ENCODE results near the gene IFNK. TPM values are rescaled to one million over a fixed set of nuclear protein-coding genes. Genes with fewer than 3 reads are reported as not detected.

The IFNK gene
- total RNA-seq, 1 experiment from 2014 or later, result not detected

DNA sequence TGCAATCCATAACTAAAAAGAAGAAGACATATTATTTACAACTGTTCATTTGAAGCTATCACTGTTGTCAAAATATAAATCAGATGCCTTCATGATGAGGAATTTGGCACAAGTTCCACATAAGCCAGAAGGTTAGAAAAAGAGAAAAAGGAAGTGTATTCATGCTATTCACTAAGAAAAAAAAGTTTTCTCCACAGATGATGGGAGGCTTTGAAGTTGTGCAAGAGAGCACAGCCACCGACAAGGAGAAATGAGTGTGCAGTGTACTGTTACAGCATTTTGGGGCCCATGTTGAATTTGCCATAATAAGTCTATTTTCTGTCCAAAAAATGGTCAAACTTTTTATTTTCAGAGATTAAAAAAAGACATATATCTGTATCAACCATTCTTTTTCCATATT lies 32.9 kb upstream of the IFNK start:
- BruUV-seq (replicated peaks), result no TSS peak
- Histone ChIP-seq H3K36me3 (ENCODE audit: control insufficient read depth in 1 of 2, insufficient read depth in 2 of 2, low read length in 2 of 2) (no peaks in the 10 kb centered on the region), H3K9me2 (ENCODE audit: insufficient read depth) (no peaks in the 10 kb centered on the region), H2AFZ (ENCODE audit: low read depth, low read length, poor library complexity, severe bottlenecking) (no peak overlapping the region), H3K9me3 (ENCODE audit: control insufficient read depth in 1 of 2, insufficient read depth in 1 of 2, low read depth in 1 of 2, low read length in 2 of 2) (no peaks in the 10 kb centered on the region), H3K79me2 (ENCODE audit: insufficient read depth, low read length) (no peaks in the 10 kb centered on the region), H3K27ac (ENCODE audit: low read depth, low read length) (no peak overlapping the region), H3K9ac (ENCODE audit: low read length) (no peak overlapping the region), H3K27me3 (ENCODE audit: insufficient read depth, low read length) (no peaks in the 10 kb centered on the region), H4K20me1 (ENCODE audit: insufficient read depth) (no peaks in the 10 kb centered on the region), H3K4me3 (replicated peaks in 1 of 2; ENCODE audit: low read depth in 1 of 2, low read length in 2 of 2) (no peak overlapping the region), H3K4me1 (ENCODE audit: control insufficient read depth in 1 of 2, insufficient read depth in 2 of 2, low read length in 2 of 2) (no peaks in the 10 kb centered on the region), H3K4me2 (ENCODE audit: low read length) (no peak overlapping the region)
- CTCF ChIA-PET, result no interaction called here
- intact Hi-C loops (cut with micrococcal nuclease), result no loop called here
- DNase-seq (ENCODE audit: low read depth, low spot score) (no peak), ATAC-seq (no peak)
- POLR2A ChIA-PET, result no interaction called here
- TF ChIP-seq POLR2AphosphoS5 (IDR thresholded peaks at IDR 0.05; ENCODE audit: low read depth, low read length) (no peak), YY1 (IDR thresholded peaks at IDR 0.05; ENCODE audit: extremely low read depth, insufficient replicate concordance, low read depth, low read length) (no peak), ZFX (IDR thresholded peaks at IDR 0.05) (no peak), SP1 (IDR thresholded peaks at IDR 0.05; ENCODE audit: low read depth) (no peak), POLR2A (IDR thresholded peaks at IDR 0.05; ENCODE audit: borderline replicate concordance, extremely low read depth, insufficient read depth, insufficient read length) (no peak)
- TF ChIP-seq, protein P1, sequence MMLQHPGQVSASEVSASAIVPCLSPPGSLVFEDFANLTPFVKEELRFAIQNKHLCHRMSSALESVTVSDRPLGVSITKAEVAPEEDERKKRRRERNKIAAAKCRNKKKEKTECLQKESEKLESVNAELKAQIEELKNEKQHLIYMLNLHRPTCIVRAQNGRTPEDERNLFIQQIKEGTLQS (IDR thresholded peaks at IDR 0.05), result no peak
- TF ChIP-seq, protein P2, sequence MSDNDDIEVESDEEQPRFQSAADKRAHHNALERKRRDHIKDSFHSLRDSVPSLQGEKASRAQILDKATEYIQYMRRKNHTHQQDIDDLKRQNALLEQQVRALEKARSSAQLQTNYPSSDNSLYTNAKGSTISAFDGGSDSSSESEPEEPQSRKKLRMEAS (IDR thresholded peaks at IDR 0.05), result no peak
- RAD21 ChIA-PET (ENCODE audit: low non-redundant PET in 1 of 2, low total read pairs in 2 of 2, uncharacterized antibody in 2 of 2, unreplicated experiment in 2 of 2), result no interaction called here

DNA sequence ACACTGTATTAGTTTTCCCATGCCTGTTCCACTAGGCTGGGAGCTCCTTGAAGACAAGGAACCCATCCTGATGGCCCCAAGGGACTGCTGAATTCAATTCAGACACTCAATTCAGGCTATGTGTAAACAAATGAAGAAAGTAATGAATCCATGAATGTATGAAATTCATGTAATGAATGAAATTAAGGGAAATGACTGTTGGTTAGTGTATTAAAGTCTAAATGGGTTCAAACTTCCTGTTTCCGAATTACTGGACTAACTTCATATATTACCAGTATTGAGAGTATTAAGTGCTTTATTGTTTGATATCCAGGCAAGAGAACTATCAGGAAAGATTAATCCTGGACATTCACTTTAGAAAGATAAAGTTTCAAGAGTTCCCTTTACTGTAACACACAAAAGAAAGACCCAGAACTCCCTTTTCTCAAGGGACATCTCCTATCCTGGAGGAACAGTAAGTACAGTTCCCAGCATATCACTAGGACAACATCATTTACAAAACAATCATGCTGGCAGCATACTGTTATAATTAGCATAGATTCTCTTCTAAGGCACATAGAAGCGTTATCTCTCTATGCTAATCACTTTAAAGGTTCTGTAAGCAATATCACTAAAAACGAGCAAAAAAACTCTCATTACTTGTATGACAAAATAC lies 28.5 kb upstream of the IFNK start:
- Histone ChIP-seq H3K4me2 (ENCODE audit: low read length) (no peak overlapping the region), H4K20me1 (ENCODE audit: insufficient read depth) (no peaks in the 10 kb centered on the region), H3K4me1 (ENCODE audit: control insufficient read depth in 1 of 2, insufficient read depth in 2 of 2, low read length in 2 of 2) (peaks cover 6 to 10% of the 10 kb centered on the region in 2 experiments; a peak in 3 of 4 replicates), H3K27me3 (ENCODE audit: insufficient read depth, low read length) (no peaks in the 10 kb centered on the region), H3K9ac (ENCODE audit: low read length) (no peak overlapping the region), H3K4me3 (replicated peaks in 1 of 2; ENCODE audit: low read depth in 1 of 2, low read length in 2 of 2) (no peak overlapping the region), H3K36me3 (ENCODE audit: control insufficient read depth in 1 of 2, insufficient read depth in 2 of 2, low read length in 2 of 2) (no peaks in the 10 kb centered on the region), H3K9me3 (ENCODE audit: control insufficient read depth in 1 of 2, insufficient read depth in 1 of 2, low read depth in 1 of 2, low read length in 2 of 2) (no peaks in the 10 kb centered on the region), H3K79me2 (ENCODE audit: insufficient read depth, low read length) (no peaks in the 10 kb centered on the region), H3K9me2 (ENCODE audit: insufficient read depth) (no peaks in the 10 kb centered on the region), H2AFZ (ENCODE audit: low read depth, low read length, poor library complexity, severe bottlenecking) (no peak overlapping the region), H3K27ac (ENCODE audit: low read depth, low read length) (no peak overlapping the region)
- no TSS peak for BruUV-seq (replicated peaks)
- intact Hi-C loops (cut with micrococcal nuclease), result no loop called here
- RAD21 ChIA-PET (ENCODE audit: low non-redundant PET in 1 of 2, low total read pairs in 2 of 2, uncharacterized antibody in 2 of 2, unreplicated experiment in 2 of 2), result no interaction called here
- TF ChIP-seq RAD21 (IDR thresholded peaks at IDR 0.05; ENCODE audit: low read depth), result no peak
- TF ChIP-seq, protein P3, sequence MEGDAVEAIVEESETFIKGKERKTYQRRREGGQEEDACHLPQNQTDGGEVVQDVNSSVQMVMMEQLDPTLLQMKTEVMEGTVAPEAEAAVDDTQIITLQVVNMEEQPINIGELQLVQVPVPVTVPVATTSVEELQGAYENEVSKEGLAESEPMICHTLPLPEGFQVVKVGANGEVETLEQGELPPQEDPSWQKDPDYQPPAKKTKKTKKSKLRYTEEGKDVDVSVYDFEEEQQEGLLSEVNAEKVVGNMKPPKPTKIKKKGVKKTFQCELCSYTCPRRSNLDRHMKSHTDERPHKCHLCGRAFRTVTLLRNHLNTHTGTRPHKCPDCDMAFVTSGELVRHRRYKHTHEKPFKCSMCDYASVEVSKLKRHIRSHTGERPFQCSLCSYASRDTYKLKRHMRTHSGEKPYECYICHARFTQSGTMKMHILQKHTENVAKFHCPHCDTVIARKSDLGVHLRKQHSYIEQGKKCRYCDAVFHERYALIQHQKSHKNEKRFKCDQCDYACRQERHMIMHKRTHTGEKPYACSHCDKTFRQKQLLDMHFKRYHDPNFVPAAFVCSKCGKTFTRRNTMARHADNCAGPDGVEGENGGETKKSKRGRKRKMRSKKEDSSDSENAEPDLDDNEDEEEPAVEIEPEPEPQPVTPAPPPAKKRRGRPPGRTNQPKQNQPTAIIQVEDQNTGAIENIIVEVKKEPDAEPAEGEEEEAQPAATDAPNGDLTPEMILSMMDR (IDR thresholded peaks at IDR 0.05 in 2 of 3, conservative IDR thresholded peaks at IDR 0.05 in 1 of 3; ENCODE audit: borderline replicate concordance in 1 of 3, insufficient read depth in 1 of 3, low read depth in 2 of 3, low read length in 2 of 3), result no peak
- TF ChIP-seq POLR2AphosphoS5 (IDR thresholded peaks at IDR 0.05; ENCODE audit: low read depth, low read length), result no peak
- TF ChIP-seq JUND (IDR thresholded peaks at IDR 0.05), result no peak
- no peak for TF ChIP-seq SP1 (IDR thresholded peaks at IDR 0.05; ENCODE audit: low read depth)
- no peak for TF ChIP-seq TCF7L2 (IDR thresholded peaks at IDR 0.05; ENCODE audit: borderline replicate concordance, extremely low read depth, insufficient read depth, insufficient read length)
- TF ChIP-seq, protein P2 (IDR thresholded peaks at IDR 0.05), result no peak
- POLR2A ChIA-PET, result no interaction called here
- DNase-seq (ENCODE audit: low read depth, low spot score) (no peak), ATAC-seq (no peak)
- CTCF ChIA-PET, result no interaction called here
